ENCODE measurements around the gene VSTM1. TPM values are rescaled to one million over a fixed set of nuclear protein-coding genes. Genes with fewer than 3 reads are reported as not detected.

Gene VSTM1
- not detected in 2 replicates for total RNA-seq

GRCh38 chr19:54063350-54064116 is at the start of gene VSTM1:
TSS of gene VSTM1 (minus strand) at chr19:54063897. CDS start at chr19:54063777, 120 bp downstream.

GRCh38 chr19:54102421-54103169 is 38.9 kb upstream of the VSTM1 start, which contains the start of gene NDUFA3:
TSS of gene NDUFA3 (plus strand) at chr19:54102855. CDS start at chr19:54102879, 24 bp downstream.

GRCh38 chr19:54100561-54100960 is 36.9 kb upstream of the VSTM1 start, which contains the start of gene OSCAR:
TSS of gene OSCAR (minus strand) at chr19:54100803. CDS start at chr19:54100792, 11 bp downstream.

GRCh38 chr19:54081032-54081431 is 17.3 kb upstream of the VSTM1 start, which contains the start of gene TARM1:
TSS of gene TARM1 (minus strand) at chr19:54081365. CDS start at chr19:54081340, 25 bp downstream.

GRCh38 chr19:53991224-53992113 is 72.2 kb downstream of the VSTM1 start, which contains the start of gene CACNG6:
TSS of gene CACNG6 (plus strand) at chr19:53991637. CDS start at chr19:53992878, 1,241 bp downstream.

Other genes with a start within 250 kb of the VSTM1 start
- gene NLRP12, start 239.6 kb downstream of the VSTM1 start, total RNA-seq: 0.06 and 0.24 TPM in 2 replicates
- gene MYADM, start 196.0 kb downstream of the VSTM1 start, total RNA-seq: 41.5 and 49.5 TPM in 2 replicates
- gene PRKCG, start 181.7 kb downstream of the VSTM1 start, total RNA-seq: not detected in 2 replicates
- gene CACNG7, start 154.6 kb downstream of the VSTM1 start, total RNA-seq: 3.5 and 9.0 TPM in 2 replicates
- 0.39 and 1.1 TPM in 2 replicates for gene CACNG8, start 101.0 kb downstream of the VSTM1 start, total RNA-seq
- 0.68 and 1.8 TPM in 2 replicates for gene CACNG6, start 72.3 kb downstream of the VSTM1 start, total RNA-seq
- gene TARM1, start 17.5 kb upstream of the VSTM1 start, total RNA-seq: not detected in 2 replicates
- gene OSCAR, start 36.9 kb upstream of the VSTM1 start, total RNA-seq: 0.69 TPM in 1 of 2 replicates, not detected in the other
- gene NDUFA3, start 39.0 kb upstream of the VSTM1 start, total RNA-seq: 5.2 and 6.7 TPM in 2 replicates
- gene TFPT, start 51.8 kb upstream of the VSTM1 start, total RNA-seq: 16.7 and 22.3 TPM in 2 replicates
- gene PRPF31, start 51.9 kb upstream of the VSTM1 start, total RNA-seq: 38.3 and 47.2 TPM in 2 replicates
- gene CNOT3, start 73.9 kb upstream of the VSTM1 start, total RNA-seq: 29.0 and 71.3 TPM in 2 replicates
- 2.6 and 4.3 TPM in 2 replicates for gene LENG1, start 95.8 kb upstream of the VSTM1 start, total RNA-seq
- gene TMC4, start 109.3 kb upstream of the VSTM1 start, total RNA-seq: 0.44 TPM in 1 of 2 replicates, not detected in the other
- gene MBOAT7, start 125.7 kb upstream of the VSTM1 start, total RNA-seq: 146 and 153 TPM in 2 replicates
- 114 and 134 TPM in 2 replicates for gene TSEN34, start 127.4 kb upstream of the VSTM1 start, total RNA-seq
- gene RPS9, start 137.0 kb upstream of the VSTM1 start, total RNA-seq: 2,120 and 2,256 TPM in 2 replicates
- gene LILRB3, start 159.1 kb upstream of the VSTM1 start, total RNA-seq: not detected in 2 replicates
- gene LILRA6, start 178.9 kb upstream of the VSTM1 start, total RNA-seq: not detected in 2 replicates
- not detected in 2 replicates for gene LILRB5, start 193.4 kb upstream of the VSTM1 start, total RNA-seq
- not detected in 2 replicates for gene LILRB2, start 217.2 kb upstream of the VSTM1 start, total RNA-seq
- gene LILRA5, start 249.3 kb upstream of the VSTM1 start, total RNA-seq: not detected in 2 replicates

All from cardiac ventricle fibroblast (primary cell).